Epithelial cell of esophagus (primary cell): ENCODE data around the gene KRT10.

Experiments
- DNase-seq: peaks from one replicate; pipeline ENCODE4 v3.0.0; 2010; ENCODE audit warnings: low read depth
- H3K4me3 ChIP-seq: 2 replicates; pipeline ENCODE4 v1.5.1; 2011; ENCODE audit warnings: mild to moderate bottlenecking, low read length, control low read depth
- TF ChIP-seq, protein P1 (sequence below): IDR thresholded peaks from 2 replicates; pipeline ENCODE4 v1.5.1; 2011; ENCODE audit warnings: low read depth, mild to moderate bottlenecking, low read length, control low read depth, inconsistent platforms; ENCODE audit not compliant: insufficient read depth; ENCODE audit errors: missing control alignments

Gene KRT10

DNA sequence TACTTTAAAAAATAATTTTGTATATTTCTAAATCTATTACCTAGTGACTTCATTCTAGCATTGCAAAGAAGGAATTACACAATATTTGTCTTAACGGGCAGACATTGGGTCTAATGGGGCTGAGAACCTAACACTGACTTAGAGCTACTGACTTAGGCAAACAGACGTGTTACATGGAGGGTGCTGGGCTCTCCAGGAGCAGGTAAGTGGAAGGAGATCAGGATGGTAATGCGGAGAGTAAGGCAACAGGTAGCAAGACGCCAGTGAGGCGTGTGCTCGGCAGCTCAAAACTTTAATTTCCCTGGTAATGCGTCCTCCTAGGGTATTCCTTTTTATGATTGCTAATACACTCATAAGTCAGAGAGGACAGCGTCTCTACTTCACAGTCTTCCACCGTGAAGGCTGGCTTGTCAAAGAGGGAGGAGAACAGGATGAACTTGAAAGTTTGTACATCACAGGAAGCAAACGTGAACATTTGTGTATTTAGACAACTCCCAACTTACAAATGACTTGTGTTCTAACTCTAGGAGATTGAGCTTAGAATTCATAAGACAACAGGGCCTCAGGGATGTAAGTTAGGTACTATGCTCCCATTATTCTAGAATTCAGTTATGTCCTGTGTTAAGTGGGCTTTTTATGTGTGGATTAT is 27.3 kb downstream of the KRT10 start:
- TF ChIP-seq, protein P1, sequence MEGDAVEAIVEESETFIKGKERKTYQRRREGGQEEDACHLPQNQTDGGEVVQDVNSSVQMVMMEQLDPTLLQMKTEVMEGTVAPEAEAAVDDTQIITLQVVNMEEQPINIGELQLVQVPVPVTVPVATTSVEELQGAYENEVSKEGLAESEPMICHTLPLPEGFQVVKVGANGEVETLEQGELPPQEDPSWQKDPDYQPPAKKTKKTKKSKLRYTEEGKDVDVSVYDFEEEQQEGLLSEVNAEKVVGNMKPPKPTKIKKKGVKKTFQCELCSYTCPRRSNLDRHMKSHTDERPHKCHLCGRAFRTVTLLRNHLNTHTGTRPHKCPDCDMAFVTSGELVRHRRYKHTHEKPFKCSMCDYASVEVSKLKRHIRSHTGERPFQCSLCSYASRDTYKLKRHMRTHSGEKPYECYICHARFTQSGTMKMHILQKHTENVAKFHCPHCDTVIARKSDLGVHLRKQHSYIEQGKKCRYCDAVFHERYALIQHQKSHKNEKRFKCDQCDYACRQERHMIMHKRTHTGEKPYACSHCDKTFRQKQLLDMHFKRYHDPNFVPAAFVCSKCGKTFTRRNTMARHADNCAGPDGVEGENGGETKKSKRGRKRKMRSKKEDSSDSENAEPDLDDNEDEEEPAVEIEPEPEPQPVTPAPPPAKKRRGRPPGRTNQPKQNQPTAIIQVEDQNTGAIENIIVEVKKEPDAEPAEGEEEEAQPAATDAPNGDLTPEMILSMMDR = no peak
- peak; percentile 59 for DNase-seq
- no peak overlapping the region for H3K4me3 ChIP-seq

- TF ChIP-seq, protein P1 = no peak
- DNase-seq = no peak
- H3K4me3 ChIP-seq = no peak overlapping the region
These were observed 27.9 kb downstream of the KRT10 start for GRCh38 chr17:40794466-40794865.

- H3K4me3 ChIP-seq = no peak overlapping the region
- no peak for DNase-seq
- TF ChIP-seq, protein P1 = no peak
These were observed 28.6 kb downstream of the KRT10 start for GRCh38 chr17:40793832-40794231.

- TF ChIP-seq, protein P1 = peak; percentile 75
- DNase-seq = peak; percentile 53
- H3K4me3 ChIP-seq = no peak overlapping the region
These were observed 30.5 kb downstream of the KRT10 start for GRCh38 chr17:40791787-40792436.

GRCh38 chr17:40791111-40791510 is 31.3 kb downstream of the KRT10 start:
- no peak for DNase-seq
- no peak overlapping the region for H3K4me3 ChIP-seq
- TF ChIP-seq, protein P1 = no peak

- no peak for DNase-seq
- TF ChIP-seq, protein P1 = no peak
- no peak within 1 kb of the TSS for H3K4me3 ChIP-seq
These were observed 40.0 kb downstream of the KRT10 start, which contains the start of gene KRT27 for GRCh38 chr17:40782450-40782849. TSS of gene KRT27 (minus strand) at chr17:40782550. CDS start at chr17:40782493, 57 bp downstream.
